ENCODE results near the gene UFSP1.
"Not testable (repeated sequence)": the region's sequence is repeated elsewhere in the genome, so short reads cannot be mapped to it uniquely, and the experiment has no call there.

The UFSP1 gene

GRCh38 chr7:100914879-100915447, 25.4 kb upstream of the UFSP1 start:
- TF ChIP-seq CTCF (IDR thresholded peaks at IDR 0.05; ENCODE audit: borderline replicate concordance, control extremely low read depth, extremely low read depth, insufficient read depth, missing control alignments): no peak
- in situ Hi-C loops (cut with MboI; ENCODE audit: low sequenced_read_pairs, unreplicated experiment): no loop called here
- DNase-seq (ENCODE audit: low spot score): no peak

GRCh38 chr7:100914208-100914878, 24.8 kb upstream of the UFSP1 start:
- TF ChIP-seq CTCF (IDR thresholded peaks at IDR 0.05; ENCODE audit: borderline replicate concordance, control extremely low read depth, extremely low read depth, insufficient read depth, missing control alignments): no peak
- in situ Hi-C loops (cut with MboI; ENCODE audit: low sequenced_read_pairs, unreplicated experiment): no loop called here
- no peak for DNase-seq (ENCODE audit: low spot score)

GRCh38 chr7:100911484-100911883, 22.0 kb upstream of the UFSP1 start:
- no peak for TF ChIP-seq CTCF (IDR thresholded peaks at IDR 0.05; ENCODE audit: borderline replicate concordance, control extremely low read depth, extremely low read depth, insufficient read depth, missing control alignments)
- DNase-seq (ENCODE audit: low spot score): no peak
- in situ Hi-C loops (cut with MboI; ENCODE audit: low sequenced_read_pairs, unreplicated experiment): no loop called here

- in situ Hi-C loops (cut with MboI; ENCODE audit: low sequenced_read_pairs, unreplicated experiment); DNase-seq (ENCODE audit: low spot score): not testable (repeated sequence)
Observed at GRCh38 chr7:100910443-100910842, 20.9 kb upstream of the UFSP1 start.

GRCh38 chr7:100908512-100908911, 19.0 kb upstream of the UFSP1 start:
- in situ Hi-C loops (cut with MboI; ENCODE audit: low sequenced_read_pairs, unreplicated experiment): loop anchor here (5.0 to 10.0 kb wide), 2 partner anchors 46 to 149 kb away; no protein-coding TSS in a partner anchor
- DNase-seq (ENCODE audit: low spot score): no peak
- TF ChIP-seq CTCF (IDR thresholded peaks at IDR 0.05; ENCODE audit: borderline replicate concordance, control extremely low read depth, extremely low read depth, insufficient read depth, missing control alignments): no peak

- no peak for TF ChIP-seq CTCF (IDR thresholded peaks at IDR 0.05; ENCODE audit: borderline replicate concordance, control extremely low read depth, extremely low read depth, insufficient read depth, missing control alignments)
- in situ Hi-C loops (cut with MboI; ENCODE audit: low sequenced_read_pairs, unreplicated experiment): loop anchor here (10.0 kb wide), 1 partner anchor 52 kb away; no protein-coding TSS in a partner anchor
- DNase-seq (ENCODE audit: low spot score): no peak
Observed at GRCh38 chr7:100902638-100903037, 13.1 kb upstream of the UFSP1 start.

GRCh38 chr7:100901921-100902332, 12.4 kb upstream of the UFSP1 start:
- no peak for TF ChIP-seq CTCF (IDR thresholded peaks at IDR 0.05; ENCODE audit: borderline replicate concordance, control extremely low read depth, extremely low read depth, insufficient read depth, missing control alignments)
- no peak for DNase-seq (ENCODE audit: low spot score)
- in situ Hi-C loops (cut with MboI; ENCODE audit: low sequenced_read_pairs, unreplicated experiment): loop anchor here (10.0 kb wide), 1 partner anchor 53 kb away; no protein-coding TSS in a partner anchor
